ENCODE measurements around the gene ACP7. TPM values are rescaled to one million over a fixed set of nuclear protein-coding genes. Genes with fewer than 3 reads are reported as not detected.

The ACP7 gene
- total RNA-seq = 0.09 TPM in 1 of 2 replicates, not detected in the other

GRCh38 chr19:39083983-39084731, at the start of gene ACP7:
Gene ACP7, plus strand, starts transcription at chr19:39084368. Its CDS starts 902 bp downstream, at chr19:39085270.

GRCh38 chr19:39125554-39126311, 41.6 kb downstream of the ACP7 start, which contains the start of gene PAK4:
Gene PAK4, plus strand, starts transcription at chr19:39125786. Its CDS starts 43,768 bp downstream, at chr19:39169554.

Other genes starting within 250 kb of the ACP7 start
- gene HNRNPL, start 234.4 kb upstream of the ACP7 start, total RNA-seq = 205 and 212 TPM in 2 replicates
- gene RINL, start 206.1 kb upstream of the ACP7 start, total RNA-seq = 2.0 and 2.3 TPM in 2 replicates
- gene SIRT2, start 184.8 kb upstream of the ACP7 start, total RNA-seq = 41.7 and 45.1 TPM in 2 replicates
- 7.5 and 8.9 TPM in 2 replicates for gene NFKBIB, start 184.4 kb upstream of the ACP7 start, total RNA-seq
- not detected in 2 replicates for gene CCER2, start 172.2 kb upstream of the ACP7 start, total RNA-seq
- gene SARS2, start 153.6 kb upstream of the ACP7 start, total RNA-seq = 5.7 and 9.0 TPM in 2 replicates
- gene MRPS12, start 153.4 kb upstream of the ACP7 start, total RNA-seq = 32.3 and 32.5 TPM in 2 replicates
- gene FBXO17, start 108.6 kb upstream of the ACP7 start, total RNA-seq = 11.9 and 22.3 TPM in 2 replicates
- gene FBXO27, start 51.8 kb upstream of the ACP7 start, total RNA-seq = 2.0 and 5.5 TPM in 2 replicates
- gene PAK4, start 41.4 kb downstream of the ACP7 start, total RNA-seq = 3.1 and 4.2 TPM in 2 replicates
- not detected in 2 replicates for gene NCCRP1, start 112.6 kb downstream of the ACP7 start, total RNA-seq
- gene SYCN, start 119.9 kb downstream of the ACP7 start, total RNA-seq = not detected in 2 replicates
- gene IFNL3, start 160.6 kb downstream of the ACP7 start, total RNA-seq = not detected in 2 replicates
- gene IFNL4, start 164.5 kb downstream of the ACP7 start, total RNA-seq = not detected in 2 replicates
- not detected in 2 replicates for gene IFNL2, start 184.0 kb downstream of the ACP7 start, total RNA-seq
- not detected in 2 replicates for gene IFNL1, start 212.0 kb downstream of the ACP7 start, total RNA-seq
- gene LRFN1, start 236.5 kb downstream of the ACP7 start, total RNA-seq = 0.14 and 0.18 TPM in 2 replicates

Measured in smooth muscle cell of bladder (primary cell).